NOMO-1 treated with DMSO at 0.1 percent for 48 hours (cell line): ENCODE data around the gene TMEM100.
A peak's percentile ranks its signal among the peaks of the same experiment; 100 is the strongest.

Source experiments
- DNase-seq: peaks from one replicate; lab custom pipeline; 2025; ENCODE audit not compliant: unreplicated experiment; lab: John Stamatoyannopoulos, UW

TMEM100 gene

GRCh38 chr17:55745258-55745657, 22.6 kb upstream of the TMEM100 start:
- DNase-seq: no peak

GRCh38 chr17:55743103-55743679, 20.5 kb upstream of the TMEM100 start:
- peak; percentile 33 for DNase-seq

- peak; percentile 63 for DNase-seq
Measured at GRCh38 chr17:55742272-55743102, 19.8 kb upstream of the TMEM100 start.

GRCh38 chr17:55741356-55741700, 18.7 kb upstream of the TMEM100 start:
- DNase-seq: no peak

GRCh38 chr17:55740511-55741355, 18.1 kb upstream of the TMEM100 start:
- no peak for DNase-seq

GRCh38 chr17:55737976-55738501, 15.4 kb upstream of the TMEM100 start:
- DNase-seq: peak; percentile 36

GRCh38 chr17:55735731-55736405, 13.2 kb upstream of the TMEM100 start:
- peak; percentile 68 for DNase-seq

GRCh38 chr17:55734128-55734781, 11.6 kb upstream of the TMEM100 start:
- DNase-seq: peak; percentile 3

GRCh38 chr17:55731586-55732250, 9.1 kb upstream of the TMEM100 start:
- DNase-seq: no peak

- no peak for DNase-seq
Measured at GRCh38 chr17:55730808-55731207, 8.1 kb upstream of the TMEM100 start.

GRCh38 chr17:55730380-55730779, 7.7 kb upstream of the TMEM100 start:
- DNase-seq: no peak

GRCh38 chr17:55729484-55729883, 6.8 kb upstream of the TMEM100 start:
- DNase-seq: no peak

GRCh38 chr17:55728833-55729232, 6.2 kb upstream of the TMEM100 start:
- no peak for DNase-seq

- no peak for DNase-seq
Measured at GRCh38 chr17:55728361-55728760, 5.7 kb upstream of the TMEM100 start.

- no peak for DNase-seq
Measured at GRCh38 chr17:55727920-55728319, 5.3 kb upstream of the TMEM100 start.

- DNase-seq: no peak
Measured at GRCh38 chr17:55727275-55727674, 4.6 kb upstream of the TMEM100 start.

- DNase-seq: no peak
Measured at GRCh38 chr17:55726440-55726839, 3.8 kb upstream of the TMEM100 start.

GRCh38 chr17:55723488-55723848, 804 bp upstream of the TMEM100 start:
- DNase-seq: no peak

GRCh38 chr17:55722016-55722736, 488 bp downstream of the TMEM100 start:
- no peak for DNase-seq
